Colon (tissue), 2 donors: Measurements from ENCODE around the gene DPP6.
"Not testable (repeated sequence)": the region's sequence is repeated elsewhere in the genome, so short reads cannot be mapped to it uniquely, and the experiment has no call there.

Source experiments
- FAIRE-seq: peaks from 2 replicates; lab custom pipeline; 2012; peaks lifted over from hg19 to GRCh38; lab: Jason Lieb, UNC
- donor health status: control.
- donor health status: control.

Gene DPP6

DNA sequence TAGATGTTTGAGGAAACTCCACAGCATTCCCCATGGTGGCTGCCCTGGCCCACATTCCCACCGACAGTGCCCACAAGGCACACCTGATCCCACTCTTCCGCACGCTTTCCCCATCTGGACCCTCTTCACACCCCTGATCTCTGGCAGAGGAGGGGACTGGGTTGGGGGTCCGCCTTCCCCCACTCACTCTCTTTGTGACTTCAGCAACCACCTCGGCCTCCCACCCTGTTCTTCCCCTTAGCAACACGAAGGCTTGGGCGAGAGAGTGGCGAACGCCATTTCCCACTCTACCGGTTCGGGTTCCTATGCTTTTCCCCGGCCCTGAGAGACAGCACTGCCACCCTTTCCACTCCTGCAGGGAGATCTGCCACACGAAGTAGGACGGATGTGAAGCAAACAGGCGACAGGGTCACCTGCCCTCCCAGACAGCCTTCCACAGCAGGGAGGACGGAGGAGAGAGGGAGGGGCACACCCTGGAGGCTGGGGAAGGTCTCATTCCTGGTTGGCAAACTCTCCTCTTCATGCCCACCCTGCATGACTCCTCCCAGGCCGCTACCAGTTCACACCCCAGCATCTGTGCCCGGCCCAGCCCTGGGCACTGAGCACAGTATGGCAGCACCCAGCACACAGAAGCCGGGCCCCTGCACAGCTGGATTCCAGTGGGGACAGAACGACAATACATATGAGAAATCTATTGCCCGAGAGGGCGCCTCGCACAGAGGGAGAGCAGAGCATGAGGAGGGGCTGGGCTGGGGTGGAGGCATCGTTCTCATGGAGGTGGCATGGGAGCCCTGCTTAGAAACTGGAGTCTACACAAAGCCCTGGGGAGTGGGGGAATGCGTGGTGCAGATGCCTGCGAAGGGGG, 857.3 kb downstream of the DPP6 start:
- no peak for FAIRE-seq

DNA sequence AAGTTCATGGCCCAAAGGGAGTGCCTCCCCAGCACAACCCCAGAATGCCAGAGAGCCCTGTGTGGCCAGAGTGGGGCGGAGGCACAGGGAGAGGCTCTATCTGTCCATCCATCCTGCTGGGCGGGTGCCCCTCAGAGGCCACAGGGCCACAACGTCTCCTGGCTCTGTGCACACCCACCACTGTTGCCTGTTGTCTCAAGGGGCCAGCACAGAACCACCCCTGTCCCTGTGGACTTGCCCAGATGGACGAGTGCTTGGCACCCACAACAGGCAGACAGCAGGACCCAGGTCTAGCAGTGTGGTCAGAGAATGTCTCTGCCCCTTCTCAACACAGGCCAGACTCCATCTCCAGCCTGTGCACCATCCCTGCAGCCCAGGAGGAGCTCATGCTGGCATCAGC, 857.9 kb downstream of the DPP6 start:
- FAIRE-seq, result no peak

DNA sequence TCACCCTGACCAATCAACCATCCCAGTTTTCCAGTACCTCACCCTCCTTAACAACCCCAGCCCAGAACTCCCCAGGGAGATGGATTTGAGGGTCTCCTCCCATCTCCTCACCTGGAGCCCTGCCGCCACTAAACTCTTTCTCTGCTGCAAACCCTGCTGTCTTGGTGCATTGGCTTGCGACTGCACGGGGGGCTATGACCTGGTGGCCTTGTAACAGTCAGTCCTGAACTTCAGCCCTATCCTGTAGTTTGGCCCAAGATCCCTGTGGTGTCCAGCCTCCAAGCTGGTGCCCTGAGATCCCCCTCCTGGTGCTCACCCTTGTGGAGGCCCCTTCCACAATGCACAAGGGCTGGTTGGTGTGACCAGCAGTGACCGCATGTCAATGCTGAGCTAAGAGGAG, 858.8 kb downstream of the DPP6 start:
- no peak for FAIRE-seq

DNA sequence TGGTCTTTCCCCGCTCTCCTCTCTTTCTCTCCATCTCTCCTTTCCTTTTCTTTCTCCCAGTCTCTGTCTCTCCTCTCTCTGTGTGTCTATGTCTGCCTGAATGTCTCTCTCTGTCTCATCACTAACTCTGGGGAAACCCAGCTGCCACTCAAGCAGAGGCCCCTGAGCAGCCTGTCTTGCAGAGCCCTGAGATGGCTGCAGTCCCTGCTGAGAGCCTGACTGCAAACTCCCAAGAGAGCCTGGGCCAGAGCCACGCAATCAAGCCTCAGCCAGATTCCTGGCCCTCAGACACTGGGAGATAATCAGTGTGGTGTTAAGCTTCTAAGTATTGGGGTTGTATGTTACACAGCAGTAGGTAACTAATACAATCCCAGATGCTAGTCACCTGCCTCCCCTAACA, 859.2 kb downstream of the DPP6 start:
- FAIRE-seq, result no peak

DNA sequence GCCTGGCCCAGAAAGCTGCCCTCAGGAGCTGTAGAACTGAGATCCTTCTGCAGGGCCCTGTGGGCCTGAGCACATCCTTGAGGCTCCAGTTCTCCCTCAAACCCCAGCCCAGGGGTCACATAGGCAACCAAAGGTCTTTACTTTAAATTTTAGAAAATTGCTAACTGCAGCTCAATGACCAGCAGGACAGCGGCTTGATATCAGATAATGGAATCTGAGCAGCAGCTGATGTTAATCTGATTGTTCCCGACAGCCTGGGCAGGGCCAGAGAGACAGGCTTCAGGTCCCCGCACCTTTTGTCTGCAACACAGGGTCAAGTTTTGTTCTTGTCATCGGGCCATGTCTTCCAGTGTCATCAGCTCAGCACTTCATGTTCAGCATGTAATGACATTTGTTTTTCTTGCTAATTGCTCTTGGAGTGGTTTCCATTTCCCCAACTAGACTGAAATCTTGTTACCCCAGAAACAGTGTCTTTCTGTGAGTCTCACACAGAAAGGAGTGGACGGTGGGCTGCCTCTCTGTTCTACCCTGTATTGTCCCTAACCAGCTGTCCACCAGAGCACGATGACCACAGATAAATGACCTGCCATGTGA, 859.8 kb downstream of the DPP6 start:
- FAIRE-seq, result no peak

DNA sequence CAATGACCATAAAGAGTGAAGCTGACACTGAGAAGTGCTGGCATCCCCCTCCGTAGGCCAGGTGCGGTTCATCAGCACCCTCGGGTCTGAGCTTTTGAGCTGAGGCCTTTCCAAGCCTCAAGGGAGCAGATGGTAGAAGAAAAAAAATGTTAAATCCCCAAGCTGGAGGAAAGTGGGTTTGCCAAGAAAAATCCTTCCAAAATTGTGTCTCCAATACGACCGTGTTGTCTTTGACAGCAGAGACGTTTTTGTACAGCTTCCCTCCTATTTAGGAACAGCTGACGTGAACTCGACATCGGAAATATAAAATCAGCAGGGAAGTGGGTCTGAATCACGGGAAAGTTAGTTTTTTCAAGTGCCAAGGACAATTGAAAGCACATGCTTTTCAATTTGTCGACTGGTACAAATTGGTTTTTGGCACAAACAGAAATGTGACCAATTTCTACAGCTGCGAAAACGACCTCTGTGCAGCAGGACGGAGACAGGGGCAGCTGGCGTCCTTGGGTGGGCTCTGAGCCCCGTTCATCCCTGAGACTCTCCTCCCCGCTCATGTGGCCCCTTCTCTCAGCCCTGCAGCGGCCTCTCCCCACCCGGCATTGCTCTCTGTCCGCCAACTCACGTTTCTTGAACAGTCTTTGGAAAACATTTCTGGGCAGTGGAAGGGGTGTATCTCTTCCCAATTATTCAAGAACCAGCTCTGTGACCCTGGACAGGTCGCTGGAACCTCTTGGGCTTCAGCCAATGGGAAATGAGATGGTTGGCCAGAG, 860.9 kb downstream of the DPP6 start:
- no peak for FAIRE-seq

DNA sequence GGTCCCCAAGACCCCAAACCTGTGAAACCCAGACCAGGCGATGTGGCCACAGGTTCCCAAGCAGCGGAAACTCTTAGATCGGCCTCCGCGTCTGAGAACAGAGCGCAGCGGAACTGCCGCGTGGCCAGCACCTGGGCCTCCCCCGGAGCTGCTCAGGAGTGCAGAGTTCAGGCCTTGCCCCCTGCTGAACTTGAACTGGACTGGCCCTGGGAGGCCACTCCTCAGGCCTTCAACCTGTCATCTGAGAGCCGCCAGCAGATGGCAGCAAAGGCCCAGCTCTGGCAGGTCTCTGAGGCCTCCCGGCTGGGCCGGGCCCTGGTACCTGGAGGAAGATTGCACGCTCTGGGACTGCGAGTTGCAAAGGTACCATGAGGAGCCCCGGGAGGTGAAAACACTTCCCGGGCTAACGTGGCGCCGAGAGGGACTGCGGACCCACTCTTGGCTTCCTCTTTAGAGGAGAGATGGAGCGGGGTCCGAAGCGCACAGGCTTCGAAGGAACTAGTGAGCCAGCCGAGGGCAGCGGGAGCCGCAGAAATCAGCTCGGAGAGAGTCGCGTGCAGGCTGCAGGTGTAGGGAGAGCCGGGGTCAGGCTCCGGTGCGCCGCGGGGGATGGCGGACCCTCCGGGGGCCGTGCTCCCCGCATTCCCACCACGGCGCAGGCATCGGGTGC, 861.6 kb downstream of the DPP6 start:
- no peak for FAIRE-seq

DNA sequence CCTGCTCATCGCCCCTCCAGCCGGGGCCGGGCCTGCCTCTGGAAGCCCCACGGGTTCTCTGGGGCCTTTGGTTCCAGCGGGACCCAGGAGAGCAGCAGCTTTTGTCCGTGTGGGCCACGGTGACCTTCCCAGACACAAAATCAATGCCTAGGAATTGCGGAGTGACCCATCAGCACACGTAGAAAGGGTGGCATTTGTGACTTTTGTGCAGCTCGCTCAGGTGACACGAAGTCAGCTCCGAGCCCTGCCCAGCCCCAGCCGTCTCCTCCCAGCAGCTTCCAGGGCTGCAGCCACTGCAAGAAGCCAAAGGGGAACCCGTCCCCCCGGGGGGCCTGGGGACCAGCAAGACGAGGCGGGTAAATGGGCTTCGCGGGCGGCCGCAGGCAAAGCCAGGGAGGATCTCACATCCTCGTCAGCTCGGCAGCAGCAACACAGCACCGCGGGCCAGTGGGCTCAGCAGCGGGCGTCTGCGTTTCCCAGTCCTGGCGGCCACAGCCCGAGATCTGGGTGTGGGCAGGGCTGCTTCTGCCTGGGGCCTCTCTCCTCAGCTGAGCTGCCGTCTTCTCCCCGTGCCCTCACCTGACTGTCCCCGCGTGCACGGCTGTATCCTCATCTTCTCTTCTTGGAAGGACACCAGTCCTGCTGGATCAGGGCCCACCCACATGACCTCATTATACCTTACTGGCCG, 862.3 kb downstream of the DPP6 start:
- FAIRE-seq, result no peak

DNA sequence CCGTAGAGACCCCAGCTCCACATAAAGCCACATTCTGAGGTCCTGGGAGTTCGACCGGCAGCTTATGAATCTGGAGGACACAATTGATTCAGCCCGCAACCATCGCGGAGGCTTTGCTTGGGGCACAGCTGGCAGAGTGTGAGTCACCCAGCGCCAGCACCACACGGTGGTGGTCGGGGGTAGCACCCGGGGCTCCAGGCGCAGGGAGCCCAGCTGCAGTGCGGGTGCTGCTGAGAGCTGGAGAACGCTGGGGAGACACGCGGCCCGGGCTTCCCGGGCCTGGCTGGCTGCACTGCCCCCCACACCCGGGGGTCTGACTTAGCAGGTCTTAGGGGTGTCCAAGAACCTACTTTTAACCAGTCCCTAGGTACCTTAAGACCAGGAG, 862.8 kb downstream of the DPP6 start:
- no peak for FAIRE-seq

DNA sequence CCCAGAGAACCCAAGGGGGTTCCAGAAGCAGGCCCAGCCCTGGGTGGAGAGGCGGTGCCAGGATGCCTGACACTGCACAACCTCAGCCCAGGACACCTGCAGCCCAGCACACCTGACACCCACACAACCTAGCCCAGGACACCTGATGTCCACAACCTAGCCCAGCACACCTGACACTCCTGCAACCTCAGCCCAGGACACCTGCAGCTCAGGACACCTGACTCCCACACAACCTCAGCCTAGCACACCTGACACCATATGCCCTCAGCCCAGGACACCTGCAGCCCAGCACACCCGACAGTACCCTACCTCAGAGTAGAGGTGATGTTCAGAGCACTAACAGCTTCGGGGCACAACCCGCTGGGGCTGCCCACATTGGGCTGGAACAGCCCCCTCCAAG, 863.4 kb downstream of the DPP6 start:
- no peak for FAIRE-seq

DNA sequence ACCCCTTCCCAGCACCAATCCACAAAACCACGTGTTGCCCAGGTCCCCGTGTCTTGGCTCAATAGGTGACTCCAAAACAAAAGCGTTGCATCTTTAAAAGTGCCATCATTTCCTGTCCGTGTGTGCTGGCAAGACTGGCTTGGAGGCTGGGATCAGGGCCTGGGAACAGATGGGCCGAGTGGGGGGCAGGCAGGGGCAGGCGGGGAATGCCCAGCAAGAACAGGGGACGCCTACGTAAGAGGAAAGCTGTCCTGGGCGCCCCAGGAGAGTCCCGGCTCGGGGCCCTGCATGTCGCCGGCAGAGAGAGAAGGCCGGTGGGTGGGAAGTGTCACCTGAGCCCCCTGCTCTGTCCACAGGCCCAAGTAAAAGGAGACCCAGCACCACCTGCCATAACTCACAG, 864.2 kb downstream of the DPP6 start:
- no peak for FAIRE-seq

DNA sequence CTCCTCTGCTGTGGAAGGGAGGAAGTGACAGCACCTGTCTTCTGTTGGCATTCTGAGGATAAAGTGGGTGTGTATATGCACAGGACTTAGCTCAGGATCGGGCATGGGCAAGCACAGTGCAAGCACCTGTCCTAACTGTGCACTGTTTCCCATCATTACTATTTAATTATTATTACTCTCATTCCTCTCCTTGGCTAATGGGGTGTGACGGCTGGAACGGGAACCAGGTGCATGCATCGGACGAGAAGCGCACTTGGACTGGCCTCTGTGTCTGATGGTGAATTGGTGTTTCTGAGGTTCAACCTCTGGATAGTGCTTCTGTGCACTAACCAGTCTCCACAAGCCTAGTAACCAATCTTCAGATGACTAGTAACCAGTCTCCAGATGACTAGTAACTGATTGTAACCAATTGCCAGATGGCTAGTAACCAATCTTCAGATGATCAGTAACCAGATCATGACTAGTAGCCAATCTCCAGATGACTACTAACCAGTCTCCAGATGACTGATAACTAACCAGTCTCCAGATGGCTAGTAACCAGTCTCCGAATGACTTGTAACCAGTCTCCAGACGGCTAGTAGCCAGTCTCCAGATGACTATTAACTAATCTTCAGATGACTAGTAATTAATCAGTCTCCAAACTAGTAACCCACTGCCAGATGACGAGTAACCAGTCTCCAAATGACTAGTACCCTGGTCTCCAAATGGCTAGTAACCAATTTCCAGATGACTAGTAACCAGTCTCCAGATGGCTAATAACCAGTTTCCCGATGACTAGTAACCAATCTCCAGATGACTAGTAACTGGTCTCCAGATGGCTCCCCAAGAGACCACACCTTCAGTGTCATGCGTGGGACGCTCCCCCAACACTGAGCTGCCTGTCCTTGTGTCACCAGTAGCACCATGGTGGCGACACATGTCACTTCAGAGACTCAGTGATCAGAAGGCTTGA, 864.9 kb downstream of the DPP6 start:
- FAIRE-seq, result no peak

DNA sequence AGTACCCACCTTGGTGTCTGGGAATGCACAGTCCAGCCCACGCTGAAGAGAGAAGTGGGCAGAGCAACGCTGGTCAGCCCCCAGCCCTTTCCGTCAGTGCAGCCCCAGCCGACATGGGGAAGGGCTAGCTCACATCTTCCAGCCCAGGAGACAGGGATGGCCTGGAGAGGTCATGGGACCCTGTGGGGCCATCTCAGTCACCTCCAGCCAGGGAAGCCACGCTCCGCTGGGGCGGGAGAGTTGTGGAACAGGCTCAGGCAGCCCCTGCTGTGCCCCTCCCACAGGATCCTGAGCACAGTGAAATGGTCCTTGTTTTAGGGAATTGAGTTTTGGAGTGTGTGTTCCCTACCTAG, 865.6 kb downstream of the DPP6 start:
- FAIRE-seq, result no peak

DNA sequence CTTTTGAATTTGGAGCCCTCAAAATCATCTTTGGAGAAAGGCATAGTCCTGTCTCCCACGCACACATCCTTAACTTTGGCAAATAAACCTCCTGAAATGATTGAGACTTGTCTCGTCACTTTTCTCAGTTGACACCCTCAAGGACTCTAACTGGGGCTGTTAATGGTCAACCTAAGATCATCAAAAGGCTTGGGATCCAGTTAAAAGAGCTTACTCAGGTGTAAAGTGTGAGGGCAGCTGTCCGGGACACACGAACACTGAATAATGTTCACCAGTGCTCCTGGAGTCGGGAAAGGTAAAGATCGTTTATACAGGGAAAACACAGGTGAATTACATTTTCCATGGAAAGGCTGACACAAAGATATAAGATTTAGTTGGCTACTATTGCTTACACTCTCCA, 866.1 kb downstream of the DPP6 start:
- no peak for FAIRE-seq

DNA sequence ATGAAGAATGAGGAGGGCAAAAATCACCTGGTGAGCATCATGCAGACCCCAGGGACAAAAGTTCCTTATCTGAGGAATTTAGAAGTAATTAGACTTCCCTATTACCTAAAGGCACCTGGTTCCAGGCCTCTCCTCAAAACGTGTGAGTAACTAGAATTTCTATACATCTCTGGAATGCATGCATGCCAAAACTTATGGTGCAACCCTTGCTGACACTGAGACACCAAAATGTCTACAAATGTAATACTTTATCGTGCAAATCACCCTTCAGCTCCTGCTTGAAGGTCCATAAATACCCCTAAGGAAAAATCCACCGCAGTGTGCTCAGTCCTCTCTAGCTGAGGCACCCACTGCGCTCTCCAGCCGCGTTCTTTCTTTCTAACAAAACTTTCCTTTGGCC, 866.5 kb downstream of the DPP6 start:
- FAIRE-seq, result no peak

DNA sequence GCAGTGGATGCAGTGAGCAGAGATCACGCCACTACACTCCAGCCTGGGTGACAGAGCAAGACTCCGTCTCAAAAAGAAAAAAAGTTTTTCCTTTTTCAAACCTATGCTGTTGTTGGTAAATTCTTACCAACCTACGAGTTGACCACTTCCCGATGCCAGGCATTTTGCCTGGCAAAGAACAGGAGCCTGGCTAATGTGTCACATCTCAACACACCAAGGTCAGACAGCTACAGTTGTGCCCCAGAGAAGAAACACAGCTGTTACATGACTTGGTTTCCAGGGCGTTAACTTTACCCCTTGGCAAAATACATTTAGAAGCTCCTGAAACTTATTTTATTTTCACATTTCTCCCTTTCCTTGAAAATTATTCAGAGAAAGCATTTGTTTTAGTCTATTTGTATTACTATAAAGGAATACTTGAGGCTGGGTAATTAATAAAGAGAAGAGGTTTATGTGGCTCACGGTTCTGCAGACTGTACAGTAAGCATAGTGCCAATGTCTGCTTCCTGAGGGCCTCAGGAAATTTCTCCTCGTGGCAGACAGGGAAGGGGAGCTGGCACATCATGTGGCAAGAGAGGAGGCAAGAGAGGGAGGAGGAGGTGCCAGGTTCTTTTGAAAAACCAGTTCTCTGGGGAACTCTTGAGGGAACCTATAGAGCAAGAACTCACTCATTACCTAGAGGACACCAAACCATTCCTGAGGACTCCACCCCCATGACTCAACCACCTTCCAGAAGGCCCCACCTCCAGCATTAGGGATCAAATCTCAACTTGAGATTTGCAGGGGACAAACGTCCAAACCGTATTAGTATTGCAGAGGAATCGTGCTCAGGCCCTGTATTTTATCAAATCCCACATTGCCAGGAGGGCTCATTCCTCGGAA, 867.4 kb downstream of the DPP6 start:
- no peak for FAIRE-seq

DNA sequence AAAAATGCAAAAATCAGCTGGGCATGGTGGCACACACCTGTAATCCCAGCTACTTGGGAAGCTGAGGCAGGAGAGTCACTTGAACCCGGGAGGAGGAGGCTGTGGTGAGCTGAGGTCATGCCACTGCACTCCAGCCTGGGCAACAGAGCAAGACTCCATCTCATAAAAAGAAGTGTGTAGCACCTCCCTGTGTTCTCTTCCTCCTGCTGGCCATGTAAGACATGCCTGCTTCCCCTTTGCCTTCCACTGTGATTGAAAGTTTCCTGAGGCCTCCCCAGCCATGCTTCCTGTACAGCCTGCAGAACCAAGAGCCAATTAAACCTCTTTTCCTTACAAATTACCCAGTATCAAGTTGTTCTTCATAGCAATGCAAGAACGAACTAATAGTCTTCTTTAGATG, 870.3 kb downstream of the DPP6 start:
- FAIRE-seq, result not testable (repeated sequence)

DNA sequence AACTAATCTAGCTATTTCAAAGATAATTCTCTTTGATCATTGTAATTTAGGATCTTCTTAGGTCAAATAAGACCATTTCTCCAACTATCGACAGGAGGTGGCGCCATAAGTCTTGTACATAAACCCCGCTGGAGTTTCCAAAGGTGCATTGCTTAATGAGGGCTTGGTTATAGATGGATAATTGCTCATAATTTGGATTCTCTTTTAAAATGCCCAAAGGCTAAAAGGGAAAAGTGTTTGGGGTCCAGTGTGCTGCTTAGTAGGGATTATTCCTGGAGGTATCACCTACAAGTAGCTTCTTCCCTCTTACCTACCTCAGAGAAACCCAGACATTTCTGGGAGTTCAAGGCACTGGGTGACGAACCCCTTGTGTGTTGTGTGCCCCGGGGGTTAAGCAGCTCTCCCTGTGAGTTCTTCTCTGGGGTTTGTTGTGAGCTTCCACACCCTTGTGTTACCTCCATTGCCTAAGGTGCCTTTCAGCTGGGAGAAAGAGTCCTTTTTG, 875.5 kb downstream of the DPP6 start:
- FAIRE-seq, result peak; percentile 55

DNA sequence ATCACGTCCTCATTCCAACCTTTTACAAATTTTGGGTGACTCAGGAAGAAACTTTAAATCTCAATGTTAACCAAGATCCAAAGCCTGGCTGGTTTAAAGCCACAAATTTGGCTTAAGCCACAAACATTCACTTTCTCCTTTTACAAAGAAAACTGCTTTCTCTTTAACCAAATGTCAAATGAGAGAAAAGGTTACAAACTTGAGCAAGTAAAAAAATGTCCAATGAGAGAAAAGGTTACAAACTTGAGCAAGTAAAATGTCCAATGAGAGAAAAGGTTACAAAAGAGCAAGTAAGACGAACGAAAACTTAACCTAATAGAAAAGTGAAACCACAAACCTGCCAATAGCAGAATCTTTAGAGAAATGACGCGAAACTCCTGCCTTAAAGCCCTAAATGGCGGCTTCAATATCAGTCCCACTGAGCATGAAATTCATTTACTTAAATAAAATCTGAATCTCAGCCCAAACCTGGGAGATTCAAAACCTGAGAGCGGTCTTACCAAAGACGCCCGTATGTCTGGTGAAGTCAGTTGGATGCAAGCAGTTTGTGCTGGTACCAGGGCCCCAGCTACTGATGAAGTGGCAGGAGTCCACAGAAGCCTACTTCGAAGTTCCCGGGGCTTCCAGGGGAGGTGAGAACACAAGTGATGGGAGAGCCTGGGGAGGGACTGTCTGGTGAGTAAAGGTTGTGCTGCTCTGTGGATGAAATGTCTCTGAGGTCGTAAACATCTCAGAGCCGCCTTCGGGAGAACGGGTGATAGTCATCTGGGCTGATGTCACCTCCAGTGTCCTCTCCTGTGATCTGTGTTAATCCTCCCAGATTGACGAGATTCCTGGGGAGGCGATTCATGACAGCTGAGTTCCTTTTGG, 876.2 kb downstream of the DPP6 start:
- peak; percentile 98 for FAIRE-seq
